ENCODE results near the gene SPTLC2. TPM values are rescaled to one million over a fixed set of nuclear protein-coding genes. Genes with fewer than 3 reads are reported as not detected.
A peak's percentile ranks its signal among the peaks of the same experiment; 100 is the strongest.

The SPTLC2 gene
- total RNA-seq, 2 donors from 2014 or later: 18.4 to 20.6 TPM

DNA sequence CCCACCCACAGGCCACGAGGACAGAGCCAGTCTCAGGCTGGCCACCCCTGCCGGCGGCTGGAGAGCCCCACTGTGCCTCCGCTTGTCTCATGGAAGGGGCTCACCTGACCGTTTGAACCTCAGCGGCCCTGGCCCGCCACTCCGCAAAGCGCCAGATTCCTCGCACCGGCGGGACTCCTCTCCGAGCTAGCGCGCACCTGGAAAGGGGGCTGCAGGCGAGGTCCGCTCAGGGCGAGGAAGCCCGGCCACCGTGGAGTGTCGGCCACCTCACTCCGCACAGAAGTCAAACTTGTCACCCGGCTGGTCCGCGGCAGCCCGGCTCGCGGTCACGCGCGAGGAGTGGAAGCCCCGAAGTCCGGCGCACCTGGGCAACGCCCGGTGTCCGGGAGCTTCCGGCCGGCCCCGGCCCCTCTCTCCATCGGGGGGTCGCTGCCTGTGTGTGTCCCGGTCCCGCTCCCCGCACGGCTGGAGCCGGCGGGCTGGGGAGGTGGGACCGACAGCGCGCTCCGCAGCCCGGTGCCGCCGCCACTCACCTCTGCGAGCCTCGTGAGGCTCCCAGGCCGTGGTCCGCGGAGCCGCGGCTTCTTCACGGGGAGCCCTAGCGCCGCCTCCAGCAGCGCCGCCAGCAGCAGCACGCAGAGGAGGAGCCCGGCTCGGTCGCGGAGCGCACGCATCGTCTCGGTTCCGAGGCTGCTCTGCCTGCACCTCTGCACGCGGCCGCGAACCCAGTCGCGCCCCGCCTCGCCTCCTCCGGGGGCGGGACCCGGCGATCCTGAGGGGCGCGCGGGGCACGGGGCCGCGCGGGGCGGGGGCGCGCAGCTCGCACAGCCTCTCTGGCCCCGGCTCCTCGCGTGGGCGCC is 118.1 kb downstream of the SPTLC2 start, which contains the start of gene ISM2:
Gene ISM2 (minus strand): TSS at position 697 of the 860 bp plus-strand sequence. CDS start 23 bp downstream, at position 674.
- peaks cover 48% of the 10 kb centered on the region for H3K27me3 Mint-ChIP-seq (ENCODE audit: low read depth)

GRCh38 chr14:77495334-77495733 is 121.1 kb downstream of the SPTLC2 start:
- DNase-seq (no peak), ATAC-seq (replicated peaks in 1 of 2) (no peak)
- H3K27ac Mint-ChIP-seq: no peak overlapping the region
- no peaks in the 10 kb centered on the region for H3K4me1 Mint-ChIP-seq (ENCODE audit: low read depth)
- no peaks in the 10 kb centered on the region for H3K36me3 Mint-ChIP-seq (ENCODE audit: insufficient read depth in 2 of 2)
- H3K9me3 Mint-ChIP-seq: no peaks in the 10 kb centered on the region
- H3K4me3 Mint-ChIP-seq: no peak overlapping the region
- peaks cover 44% of the 10 kb centered on the region for H3K27me3 Mint-ChIP-seq (ENCODE audit: low read depth)

More for the DNA sequence above, 118.1 kb downstream of the SPTLC2 start, which contains the start of gene ISM2:
- Mint-ChIP-seq H3K9me3 (peaks cover 2 to 3% of the 10 kb centered on the region in 2 donors), H3K27ac (no peak within 1 kb of the TSS), H3K4me3 (peak within 1 kb of the TSS; percentile 67), H3K4me1 (ENCODE audit: low read depth) (no peaks in the 10 kb centered on the region), H3K36me3 (ENCODE audit: insufficient read depth in 2 of 2) (peaks cover 0 to 3% of the 10 kb centered on the region in 2 donors)
- ATAC-seq (replicated peaks in 1 of 2) (peak; percentile 89 to 91), DNase-seq (peak; percentile 52 to 65)

- Mint-ChIP-seq H3K4me3 (no peak overlapping the region), H3K9me3 (no peaks in the 10 kb centered on the region), H3K36me3 (ENCODE audit: insufficient read depth in 2 of 2) (no peaks in the 10 kb centered on the region), H3K27ac (no peak overlapping the region), H3K27me3 (ENCODE audit: low read depth) (peaks cover 17% of the 10 kb centered on the region), H3K4me1 (ENCODE audit: low read depth) (no peaks in the 10 kb centered on the region)
- DNase-seq (no peak), ATAC-seq (replicated peaks in 1 of 2) (no peak)
Observed at GRCh38 chr14:77491056-77491455, 125.4 kb downstream of the SPTLC2 start.

DNA sequence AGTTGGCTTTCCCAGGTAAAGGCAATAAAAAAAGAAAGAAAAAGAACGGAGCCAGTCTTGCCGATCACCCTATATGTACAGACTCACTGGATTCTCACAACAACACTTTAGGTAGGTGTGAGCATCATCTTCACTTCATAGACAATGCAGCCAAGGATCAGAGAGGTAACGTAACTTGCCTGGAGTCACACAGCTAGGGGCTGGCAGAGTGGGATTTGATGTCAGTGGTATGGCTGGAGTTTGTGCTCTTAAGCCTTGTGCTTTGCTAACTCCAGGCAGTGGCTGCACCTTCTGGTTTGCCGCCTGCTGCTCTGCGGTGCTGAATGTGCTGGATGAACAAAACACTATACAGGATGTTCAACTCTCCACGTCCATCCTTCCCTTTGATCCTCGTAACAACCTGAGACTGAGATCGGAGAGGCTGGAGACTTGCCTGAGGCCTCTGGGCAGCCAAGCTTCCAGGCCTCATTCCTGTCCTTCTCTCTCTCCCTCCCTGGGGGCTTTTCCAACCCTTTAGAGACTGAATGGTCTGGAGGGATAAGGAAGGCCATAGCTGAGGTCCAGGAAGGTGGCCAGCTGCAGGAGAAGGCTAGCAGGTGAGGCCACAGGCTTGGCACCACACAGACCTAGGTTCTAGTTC is 126.0 kb downstream of the SPTLC2 start:
- H3K27me3 Mint-ChIP-seq (ENCODE audit: low read depth): peaks cover 11% of the 10 kb centered on the region
- H3K9me3 Mint-ChIP-seq: no peaks in the 10 kb centered on the region
- DNase-seq (no peak), ATAC-seq (replicated peaks in 1 of 2) (no peak)
- H3K27ac Mint-ChIP-seq: no peak overlapping the region
- no peaks in the 10 kb centered on the region for H3K4me1 Mint-ChIP-seq (ENCODE audit: low read depth)
- no peak overlapping the region for H3K4me3 Mint-ChIP-seq
- H3K36me3 Mint-ChIP-seq (ENCODE audit: insufficient read depth in 2 of 2): no peaks in the 10 kb centered on the region

GRCh38 chr14:77489041-77489440 is 127.4 kb downstream of the SPTLC2 start:
- H3K27ac Mint-ChIP-seq: no peak overlapping the region
- no peaks in the 10 kb centered on the region for H3K9me3 Mint-ChIP-seq
- no peaks in the 10 kb centered on the region for H3K36me3 Mint-ChIP-seq (ENCODE audit: insufficient read depth in 2 of 2)
- H3K4me1 Mint-ChIP-seq (ENCODE audit: low read depth): no peaks in the 10 kb centered on the region
- H3K4me3 Mint-ChIP-seq: no peak overlapping the region
- DNase-seq (no peak), ATAC-seq (replicated peaks in 1 of 2) (no peak)
- no peaks in the 10 kb centered on the region for H3K27me3 Mint-ChIP-seq (ENCODE audit: low read depth)

DNA sequence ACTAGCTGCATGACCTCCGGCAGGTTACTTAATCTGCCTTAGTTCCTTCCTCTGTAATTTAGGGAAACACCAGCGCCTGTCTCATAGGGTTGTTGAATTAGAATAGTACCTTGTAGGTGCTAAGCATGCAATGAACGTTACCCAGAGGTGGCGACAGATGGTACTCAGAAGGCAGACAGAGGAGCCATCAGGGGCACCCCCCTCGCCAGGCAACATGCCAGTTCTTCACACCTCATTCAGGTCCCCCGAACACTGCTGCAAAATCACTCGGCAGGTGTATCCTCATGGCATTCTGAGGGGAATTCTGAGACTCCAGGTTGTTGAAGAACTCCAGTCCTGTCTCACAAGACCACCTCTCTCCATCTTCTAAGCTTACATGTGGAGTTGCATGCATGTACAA is 127.9 kb downstream of the SPTLC2 start:
- H3K9me3 Mint-ChIP-seq: no peaks in the 10 kb centered on the region
- H3K27me3 Mint-ChIP-seq (ENCODE audit: low read depth): no peaks in the 10 kb centered on the region
- H3K4me1 Mint-ChIP-seq (ENCODE audit: low read depth): no peaks in the 10 kb centered on the region
- no peaks in the 10 kb centered on the region for H3K36me3 Mint-ChIP-seq (ENCODE audit: insufficient read depth in 2 of 2)
- H3K4me3 Mint-ChIP-seq: no peak overlapping the region
- ATAC-seq (replicated peaks in 1 of 2): no peak
- H3K27ac Mint-ChIP-seq: no peak overlapping the region
- no peak for DNase-seq

DNA sequence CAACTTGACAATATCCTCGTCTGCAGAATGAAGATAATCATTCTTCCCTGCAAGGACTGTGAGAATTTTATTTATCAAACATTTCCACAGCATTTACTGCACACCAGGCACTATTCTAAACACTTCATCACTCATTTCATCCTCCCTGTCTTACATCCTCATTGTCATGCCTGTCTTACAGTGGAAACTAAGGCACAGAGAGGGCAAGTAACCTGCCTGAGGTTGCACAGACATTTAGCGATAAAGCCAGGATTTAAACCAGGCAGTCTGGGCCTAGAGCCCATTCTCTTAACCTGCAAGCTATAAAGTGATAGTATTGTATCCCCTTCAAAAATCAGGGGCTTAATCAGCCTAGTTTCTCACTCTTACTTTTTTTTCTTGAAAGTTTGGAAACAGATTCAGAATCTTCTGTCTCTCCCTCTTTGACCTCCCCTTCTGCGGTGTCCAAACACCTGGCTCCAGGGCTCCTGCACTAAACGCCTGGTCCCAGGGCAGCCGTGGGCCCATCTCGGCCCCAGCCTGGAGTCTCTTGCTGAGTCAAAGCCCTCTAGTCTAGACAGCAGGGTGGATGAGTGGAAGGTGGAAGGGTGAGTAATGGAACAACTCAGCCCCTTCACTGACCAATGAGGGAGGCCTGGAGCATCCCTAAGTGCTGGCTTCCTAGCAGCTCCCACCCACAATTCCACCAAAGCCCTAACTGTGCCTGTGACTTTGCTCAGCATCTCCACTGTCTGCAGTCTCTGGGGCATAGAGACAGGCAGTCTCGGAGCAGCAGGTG is 130.3 kb downstream of the SPTLC2 start:
- H3K9me3 Mint-ChIP-seq: no peaks in the 10 kb centered on the region
- H3K27ac Mint-ChIP-seq: no peak overlapping the region
- ATAC-seq (replicated peaks in 1 of 2) (no peak), DNase-seq (no peak)
- no peaks in the 10 kb centered on the region for H3K4me1 Mint-ChIP-seq (ENCODE audit: low read depth)
- H3K27me3 Mint-ChIP-seq (ENCODE audit: low read depth): no peaks in the 10 kb centered on the region
- no peaks in the 10 kb centered on the region for H3K36me3 Mint-ChIP-seq (ENCODE audit: insufficient read depth in 2 of 2)
- no peak overlapping the region for H3K4me3 Mint-ChIP-seq

DNA sequence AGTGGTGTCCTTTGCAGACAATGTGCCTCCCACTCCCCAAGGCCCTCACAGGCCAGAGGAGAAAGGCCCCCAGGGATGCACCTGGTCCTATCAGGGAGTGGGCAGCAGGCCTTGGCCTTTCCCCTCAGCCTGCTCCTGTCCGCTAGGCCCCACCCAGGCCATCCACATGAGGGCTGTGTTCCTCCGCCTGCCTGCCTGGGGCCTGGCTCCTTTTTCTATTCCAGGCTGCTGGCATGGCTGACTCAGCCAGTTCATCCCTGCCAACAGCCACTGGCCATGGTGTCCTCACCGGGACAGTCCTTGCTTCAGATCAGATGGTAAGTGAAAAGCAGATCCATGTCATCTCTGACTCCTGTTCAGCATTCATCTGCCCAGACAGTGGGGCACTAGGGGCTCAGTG is 131.2 kb downstream of the SPTLC2 start:
- Mint-ChIP-seq H3K36me3 (ENCODE audit: insufficient read depth in 2 of 2) (no peaks in the 10 kb centered on the region), H3K4me3 (no peak overlapping the region), H3K27me3 (ENCODE audit: low read depth) (no peaks in the 10 kb centered on the region), H3K4me1 (ENCODE audit: low read depth) (no peaks in the 10 kb centered on the region), H3K27ac (no peak overlapping the region), H3K9me3 (no peaks in the 10 kb centered on the region)
- no peak for ATAC-seq (replicated peaks in 1 of 2)
- no peak for DNase-seq

DNA sequence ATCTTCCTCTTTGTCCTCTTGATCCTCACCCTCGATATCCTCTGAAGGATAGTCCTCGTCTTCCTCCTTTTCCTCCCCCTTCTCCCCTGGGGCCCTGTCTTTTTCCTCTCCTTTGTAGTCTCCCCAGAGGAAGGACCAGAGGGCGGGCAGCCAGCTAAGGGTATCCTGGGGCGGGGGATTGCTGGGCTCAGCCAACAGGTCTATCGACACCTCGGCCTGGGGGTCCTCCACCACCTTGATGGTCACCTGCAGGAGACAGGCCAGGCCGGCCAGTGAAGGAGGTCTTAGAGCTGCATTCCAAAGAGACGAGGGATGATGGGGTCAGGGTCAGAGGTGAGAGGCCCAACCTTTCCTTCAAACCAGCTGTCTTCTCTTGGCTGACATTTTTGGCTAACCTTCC is 134.0 kb downstream of the SPTLC2 start:
- H3K9me3 Mint-ChIP-seq: no peaks in the 10 kb centered on the region
- no peak overlapping the region for H3K4me3 Mint-ChIP-seq

DNA sequence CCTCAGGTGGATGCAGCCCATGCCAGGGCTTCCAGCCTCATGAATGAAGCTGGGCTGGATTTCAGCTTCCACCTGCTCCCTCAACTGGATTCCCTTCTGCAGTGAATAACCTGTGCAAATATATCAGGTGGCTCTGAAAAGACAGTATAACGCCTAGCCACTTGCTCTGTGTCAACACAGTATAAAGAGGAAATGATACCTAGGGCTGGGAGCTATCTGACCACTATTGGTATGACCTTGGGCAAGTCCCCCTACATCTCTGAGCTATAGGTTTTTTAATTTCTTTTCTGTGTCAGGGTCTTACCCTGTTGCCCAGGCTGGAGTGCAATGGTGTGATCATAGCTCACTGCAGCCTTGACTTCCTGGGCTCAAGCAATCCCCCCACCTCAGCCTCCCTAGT is 137.6 kb downstream of the SPTLC2 start:
- no peak overlapping the region for H3K27ac Mint-ChIP-seq
- H3K36me3 Mint-ChIP-seq (ENCODE audit: insufficient read depth in 2 of 2): no peaks in the 10 kb centered on the region
- H3K4me3 Mint-ChIP-seq: no peak overlapping the region
- no peaks in the 10 kb centered on the region for H3K27me3 Mint-ChIP-seq (ENCODE audit: low read depth)
- DNase-seq: no peak
- H3K4me1 Mint-ChIP-seq (ENCODE audit: low read depth): no peaks in the 10 kb centered on the region
- H3K9me3 Mint-ChIP-seq: no peaks in the 10 kb centered on the region
- no peak for ATAC-seq (replicated peaks in 1 of 2)

More for the DNA sequence above, 134.0 kb downstream of the SPTLC2 start:
- no peak for DNase-seq
- H3K4me1 Mint-ChIP-seq (ENCODE audit: low read depth): no peaks in the 10 kb centered on the region
- H3K36me3 Mint-ChIP-seq (ENCODE audit: insufficient read depth in 2 of 2): no peaks in the 10 kb centered on the region
- H3K27me3 Mint-ChIP-seq (ENCODE audit: low read depth): no peaks in the 10 kb centered on the region
- no peak overlapping the region for H3K27ac Mint-ChIP-seq
- ATAC-seq (replicated peaks in 1 of 2): no peak

DNA sequence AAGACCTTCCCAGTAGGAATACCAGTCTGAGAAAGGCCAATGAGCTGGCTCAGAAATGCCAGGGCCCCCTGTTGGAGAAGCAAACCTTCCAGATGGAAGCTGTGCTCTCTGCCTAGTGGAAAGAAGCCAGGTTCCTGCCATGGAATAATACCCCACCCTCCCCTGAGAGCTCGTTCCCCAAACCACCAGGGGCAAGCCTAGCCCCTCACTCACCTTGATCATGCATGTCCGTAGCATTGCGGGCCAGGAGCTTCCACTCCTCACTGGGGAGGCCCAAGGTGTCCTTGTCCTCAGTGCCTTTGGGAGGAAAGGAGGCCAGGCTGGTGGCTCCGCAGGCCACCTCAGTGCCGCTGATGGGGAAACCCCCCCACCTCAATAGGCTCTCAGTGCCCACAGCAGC is 138.4 kb downstream of the SPTLC2 start:
- Mint-ChIP-seq H3K4me1 (ENCODE audit: low read depth) (no peaks in the 10 kb centered on the region), H3K27ac (no peak overlapping the region), H3K9me3 (no peaks in the 10 kb centered on the region), H3K36me3 (ENCODE audit: insufficient read depth in 2 of 2) (no peaks in the 10 kb centered on the region), H3K27me3 (ENCODE audit: low read depth) (no peaks in the 10 kb centered on the region), H3K4me3 (no peak overlapping the region)
- no peak for DNase-seq
- ATAC-seq (replicated peaks in 1 of 2): no peak

DNA sequence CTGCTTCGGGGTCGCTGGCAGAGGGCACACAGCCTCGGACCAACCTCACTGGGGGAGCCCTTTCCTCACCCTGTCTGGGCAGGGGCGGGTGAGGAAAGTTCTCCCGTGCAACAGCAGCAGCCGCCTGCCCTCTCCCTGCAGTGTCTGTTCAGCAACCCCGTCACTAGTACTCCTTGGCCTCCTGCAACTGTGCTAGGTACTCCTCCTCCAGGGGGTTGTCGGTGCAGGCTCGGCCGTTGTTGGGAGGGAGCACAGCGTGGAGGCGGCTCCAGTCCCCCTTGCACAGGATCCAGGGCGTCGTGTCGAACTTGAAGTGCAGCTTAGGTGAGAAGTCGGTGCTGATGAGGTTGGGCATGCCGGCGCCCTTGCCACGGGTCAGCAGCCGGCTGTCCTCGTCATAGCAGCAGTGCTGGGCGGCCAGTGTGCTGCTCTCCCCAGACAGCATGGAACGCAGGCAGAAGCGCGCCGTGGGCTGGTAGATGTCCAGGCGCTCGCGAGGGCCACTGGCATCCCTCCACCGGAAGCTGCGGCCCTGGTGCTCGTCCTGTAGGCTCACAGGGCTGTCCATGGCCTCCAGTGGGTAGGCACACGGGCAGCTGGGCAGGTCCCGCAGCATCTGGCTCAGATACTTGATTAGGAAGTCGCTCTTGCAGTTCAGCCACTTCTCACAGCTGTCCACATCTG is 140.9 kb downstream of the SPTLC2 start:
- ATAC-seq (replicated peaks in 1 of 2): no peak
- no peaks in the 10 kb centered on the region for H3K27me3 Mint-ChIP-seq (ENCODE audit: low read depth)
- no peak overlapping the region for H3K4me3 Mint-ChIP-seq
- H3K36me3 Mint-ChIP-seq (ENCODE audit: insufficient read depth in 2 of 2): no peaks in the 10 kb centered on the region
- no peaks in the 10 kb centered on the region for H3K9me3 Mint-ChIP-seq
- no peaks in the 10 kb centered on the region for H3K4me1 Mint-ChIP-seq (ENCODE audit: low read depth)
- H3K27ac Mint-ChIP-seq: no peak overlapping the region
- DNase-seq: no peak

Measured in activated T-cell treated with anti-CD3 and anti-CD28 coated beads, Interleukin-2, amount 50 U/mL, for 72 hours (primary cell).